Right atrium auricular region (tissue), 2 donors: Measurements from ENCODE around the gene ANKRD39. TPM values are rescaled to one million over a fixed set of nuclear protein-coding genes. Genes with fewer than 3 reads are reported as not detected.
A peak's percentile ranks its signal among the peaks of the same experiment; 100 is the strongest.

ENCODE experiments used
- DNase-seq: peaks from one replicate; pipeline ENCODE4 v3.0.0-alpha.2; 2019; ENCODE audit warnings: low spot score
- H3K27ac ChIP-seq, 2 donors: fragments of 200-600 bp; sonication (generic); 1 replicate in 1 of 2; 2 replicates in 1 of 2; pipeline ENCODE4 v1.5.1; 2016 to 2019
- H3K27me3 ChIP-seq, 2 donors: fragments of 200-600 bp; sonication (generic); one replicate each; pipeline versions ENCODE4 v1.5.1 to v1.6.0; 2017 to 2019
- H3K36me3 ChIP-seq: fragments of 200-600 bp; sonication (generic); one replicate; pipeline ENCODE4 v1.5.1; 2016
- H3K4me1 ChIP-seq, 2 donors: fragments of 200-600 bp; sonication (generic); one replicate each; pipeline versions ENCODE4 v1.5.1 to v1.6.0; 2017 to 2019
- H3K4me3 ChIP-seq, 2 donors: fragments of 200-600 bp; sonication (generic); 1 replicate in 1 of 2; 2 replicates in 1 of 2; pipeline ENCODE4 v1.5.1; 2017 to 2019; ENCODE audit warnings: mild to moderate bottlenecking in 1 of 2, moderate library complexity in 1 of 2
- H3K9me3 ChIP-seq, 2 donors: fragments of 200-600 bp; sonication (generic); one replicate each; pipeline ENCODE4 v1.5.1; 2019
- CTCF ChIP-seq, 2 donors: fragments of 200-600 bp; sonication (generic); IDR thresholded peaks; one replicate each; pipeline ENCODE4 v1.5.1; 2019; ENCODE audit warnings: antibody characterized with exemption in 2 of 2
- total RNA-seq, 2 donors: library from RNA; depleted of rRNA; stranded (reverse); fragments of >200 nt; gene quantifications; one replicate each; pipeline ENCODE4 v1.1.0, GENCODE V29; 2016

The ANKRD39 gene
- total RNA-seq, 2 donors from 2014 or later: 8.7 to 12.2 TPM

GRCh38 chr2:96804986-96805385 is 52.8 kb downstream of the ANKRD39 start:
- TF ChIP-seq CTCF (IDR thresholded peaks at IDR 0.05): no peak
- peaks cover 0 to 9% of the 10 kb centered on the region in 2 donors for H3K4me1 ChIP-seq
- no peak for DNase-seq
- H3K27ac ChIP-seq: no peak overlapping the region
- H3K9me3 ChIP-seq: no peaks in the 10 kb centered on the region
- peaks cover 29% of the 10 kb centered on the region for H3K36me3 ChIP-seq
- H3K27me3 ChIP-seq: no peaks in the 10 kb centered on the region
- H3K4me3 ChIP-seq: no peak overlapping the region

- TF ChIP-seq CTCF (IDR thresholded peaks at IDR 0.05): no peak
- no peaks in the 10 kb centered on the region for H3K27me3 ChIP-seq
- peaks cover 43% of the 10 kb centered on the region for H3K36me3 ChIP-seq
- peaks cover 0 to 5% of the 10 kb centered on the region in 2 donors for H3K4me1 ChIP-seq
- no peak overlapping the region for H3K27ac ChIP-seq
- DNase-seq: no peak
- no peaks in the 10 kb centered on the region for H3K9me3 ChIP-seq
- H3K4me3 ChIP-seq: no peak overlapping the region
Measured at GRCh38 chr2:96802721-96803120, 55.1 kb downstream of the ANKRD39 start.

GRCh38 chr2:96801786-96802595 is 55.8 kb downstream of the ANKRD39 start:
- Histone ChIP-seq H3K4me3 (no peak overlapping the region), H3K27me3 (no peaks in the 10 kb centered on the region), H3K36me3 (peaks cover 51% of the 10 kb centered on the region), H3K27ac (no peak overlapping the region), H3K4me1 (peaks cover 0 to 5% of the 10 kb centered on the region in 2 donors), H3K9me3 (no peaks in the 10 kb centered on the region)
- TF ChIP-seq CTCF (IDR thresholded peaks at IDR 0.05): no peak
- DNase-seq: no peak

GRCh38 chr2:96801005-96801785 is 56.6 kb downstream of the ANKRD39 start:
- no peaks in the 10 kb centered on the region for H3K9me3 ChIP-seq
- H3K4me3 ChIP-seq: no peak overlapping the region
- peak; percentile 79 to 88 for TF ChIP-seq CTCF (IDR thresholded peaks at IDR 0.05)
- H3K36me3 ChIP-seq: peaks cover 53% of the 10 kb centered on the region
- peak overlapping the region in 1 of 2 donors; percentile 46 for H3K27ac ChIP-seq
- peaks cover 0 to 5% of the 10 kb centered on the region in 2 donors for H3K4me1 ChIP-seq
- peak; percentile 73 for DNase-seq
- no peaks in the 10 kb centered on the region for H3K27me3 ChIP-seq

- H3K9me3 ChIP-seq: no peaks in the 10 kb centered on the region
- no peak for DNase-seq
- H3K27me3 ChIP-seq: no peaks in the 10 kb centered on the region
- TF ChIP-seq CTCF (IDR thresholded peaks at IDR 0.05): no peak
- peak overlapping the region in 1 of 2 donors; percentile 46 for H3K27ac ChIP-seq
- no peak overlapping the region for H3K4me3 ChIP-seq
- peaks cover 53% of the 10 kb centered on the region for H3K36me3 ChIP-seq
- H3K4me1 ChIP-seq: peaks cover 0 to 5% of the 10 kb centered on the region in 2 donors
Measured at GRCh38 chr2:96800061-96801004, 57.5 kb downstream of the ANKRD39 start.
